Glutamatergic neuron (in vitro differentiated cells): ENCODE measurements around the gene NTM. TPM values are rescaled to one million over a fixed set of nuclear protein-coding genes. Genes with fewer than 3 reads are reported as not detected.

Experiments
- DNase-seq: peaks from one replicate; pipeline ENCODE4 v3.0.0; 2022
- H3K27ac Mint-ChIP-seq: one replicate; pipeline ENCODE4 v1.8.0; 2020; ENCODE audit warnings: mild to moderate bottlenecking, mixed read lengths, inconsistent platforms; ENCODE audit not compliant: unreplicated experiment
- H3K27me3 Mint-ChIP-seq: one replicate; pipeline ENCODE4 v1.8.0; 2020; ENCODE audit warnings: mild to moderate bottlenecking, moderate library complexity, mixed read lengths, inconsistent platforms; ENCODE audit not compliant: unreplicated experiment
- H3K36me3 Mint-ChIP-seq: one replicate; pipeline ENCODE4 v1.8.0; 2020; ENCODE audit warnings: mild to moderate bottlenecking, mixed read lengths, inconsistent platforms; ENCODE audit not compliant: unreplicated experiment
- H3K4me1 Mint-ChIP-seq: one replicate; pipeline ENCODE4 v1.8.0; 2020; ENCODE audit warnings: mild to moderate bottlenecking, low read depth, mixed read lengths, inconsistent platforms; ENCODE audit not compliant: unreplicated experiment
- H3K4me3 Mint-ChIP-seq: one replicate; pipeline ENCODE4 v1.8.0; 2020; ENCODE audit warnings: mild to moderate bottlenecking, mixed read lengths, inconsistent platforms; ENCODE audit not compliant: unreplicated experiment
- H3K9me3 Mint-ChIP-seq: one replicate; pipeline ENCODE4 v1.8.0; 2020; ENCODE audit warnings: mild to moderate bottlenecking, moderate library complexity, mixed read lengths, inconsistent platforms; ENCODE audit not compliant: unreplicated experiment
- total RNA-seq: library from RNA; stranded (reverse); fragmentation: NEBNext Ultra II Directional; extraction: Animal tissue kit (Norgen Biotek cat#: 25700); gene quantifications from one replicate; pipeline ENCODE4 v1.2.1, GENCODE V29; 2021; ENCODE audit not compliant: unreplicated experiment
- TF ChIP-seq, protein P1 (sequence below): fragments of 200-600 bp; sonication (generic); IDR thresholded peaks from one replicate; pipeline ENCODE4 v1.5.0; 2021; ENCODE audit not compliant: partially characterized antibody, unreplicated experiment

The NTM gene
- total RNA-seq, 1 donor from 2014 or later: 1.2 TPM

DNA sequence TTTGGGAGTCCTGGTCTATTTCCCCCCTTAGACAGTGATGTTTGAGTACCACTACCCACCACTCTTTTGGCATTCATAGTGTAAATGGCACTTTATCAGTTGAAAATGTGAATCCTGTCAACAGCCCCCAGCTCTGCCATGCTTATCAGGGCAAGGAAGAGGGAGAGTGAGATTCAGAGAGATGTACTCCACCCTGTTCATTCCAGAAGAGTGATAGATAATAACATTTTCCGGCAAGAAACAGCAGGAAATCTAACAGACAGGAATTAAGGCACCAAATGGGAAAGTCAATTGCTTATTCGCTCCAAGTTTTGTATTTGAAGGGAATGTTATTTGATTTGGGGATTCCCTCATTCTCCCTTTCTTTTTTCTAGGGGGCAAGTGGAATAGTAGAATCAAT, 681.9 kb downstream of the NTM start:
- TF ChIP-seq, protein P1, sequence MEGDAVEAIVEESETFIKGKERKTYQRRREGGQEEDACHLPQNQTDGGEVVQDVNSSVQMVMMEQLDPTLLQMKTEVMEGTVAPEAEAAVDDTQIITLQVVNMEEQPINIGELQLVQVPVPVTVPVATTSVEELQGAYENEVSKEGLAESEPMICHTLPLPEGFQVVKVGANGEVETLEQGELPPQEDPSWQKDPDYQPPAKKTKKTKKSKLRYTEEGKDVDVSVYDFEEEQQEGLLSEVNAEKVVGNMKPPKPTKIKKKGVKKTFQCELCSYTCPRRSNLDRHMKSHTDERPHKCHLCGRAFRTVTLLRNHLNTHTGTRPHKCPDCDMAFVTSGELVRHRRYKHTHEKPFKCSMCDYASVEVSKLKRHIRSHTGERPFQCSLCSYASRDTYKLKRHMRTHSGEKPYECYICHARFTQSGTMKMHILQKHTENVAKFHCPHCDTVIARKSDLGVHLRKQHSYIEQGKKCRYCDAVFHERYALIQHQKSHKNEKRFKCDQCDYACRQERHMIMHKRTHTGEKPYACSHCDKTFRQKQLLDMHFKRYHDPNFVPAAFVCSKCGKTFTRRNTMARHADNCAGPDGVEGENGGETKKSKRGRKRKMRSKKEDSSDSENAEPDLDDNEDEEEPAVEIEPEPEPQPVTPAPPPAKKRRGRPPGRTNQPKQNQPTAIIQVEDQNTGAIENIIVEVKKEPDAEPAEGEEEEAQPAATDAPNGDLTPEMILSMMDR: no peak
- Mint-ChIP-seq H3K27me3 (peaks cover 3% of the 10 kb centered on the region), H3K9me3 (no peaks in the 10 kb centered on the region), H3K4me1 (no peaks in the 10 kb centered on the region), H3K4me3 (no peak overlapping the region), H3K27ac (no peak overlapping the region), H3K36me3 (no peaks in the 10 kb centered on the region)
- no peak for DNase-seq

DNA sequence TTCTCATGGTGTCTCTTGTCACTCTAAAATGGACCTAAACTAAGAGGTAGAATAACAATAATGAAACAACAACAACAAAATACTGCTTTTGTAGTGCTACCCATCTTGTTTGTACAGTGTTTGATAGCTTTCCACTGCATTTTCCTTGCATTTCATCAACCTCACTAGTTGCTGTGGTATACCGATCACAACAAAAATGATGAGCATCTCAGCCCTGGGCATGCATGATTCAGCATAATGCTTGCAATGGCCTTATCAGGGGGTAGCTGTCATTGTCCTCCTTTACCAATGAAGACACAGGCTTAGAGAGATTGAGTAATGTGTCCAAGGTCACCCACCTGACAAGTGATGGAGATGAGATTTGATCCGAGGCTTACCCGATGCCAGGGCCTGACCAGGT, 682.5 kb downstream of the NTM start:
- Mint-ChIP-seq H3K27ac (no peak overlapping the region), H3K4me1 (no peaks in the 10 kb centered on the region), H3K36me3 (no peaks in the 10 kb centered on the region), H3K9me3 (no peaks in the 10 kb centered on the region), H3K4me3 (no peak overlapping the region), H3K27me3 (peaks cover 3% of the 10 kb centered on the region)
- TF ChIP-seq, protein P1: no peak
- no peak for DNase-seq

DNA sequence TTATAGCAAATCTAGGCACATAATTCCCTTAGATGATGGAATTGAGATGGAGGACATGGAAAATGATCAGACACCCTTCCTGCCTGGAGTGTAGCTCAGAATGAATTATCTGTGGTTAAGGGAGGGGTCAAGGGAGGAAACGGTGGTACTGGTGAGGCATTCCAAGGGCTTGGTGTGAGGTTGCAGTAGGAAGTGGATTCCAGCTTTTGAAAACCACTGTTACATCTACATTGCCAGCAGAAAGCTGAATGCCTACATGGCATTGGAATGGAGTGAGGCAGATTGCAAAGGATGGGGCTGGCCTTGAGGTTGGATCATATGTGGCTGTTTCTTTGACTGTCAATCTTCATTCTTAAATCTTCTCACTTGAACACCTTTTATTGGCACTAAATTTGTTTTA, 684.4 kb downstream of the NTM start:
- no peaks in the 10 kb centered on the region for H3K4me1 Mint-ChIP-seq
- no peak overlapping the region for H3K27ac Mint-ChIP-seq
- H3K9me3 Mint-ChIP-seq: no peaks in the 10 kb centered on the region
- no peak for DNase-seq
- H3K4me3 Mint-ChIP-seq: no peak overlapping the region
- TF ChIP-seq, protein P1: no peak
- peaks cover 2% of the 10 kb centered on the region for H3K27me3 Mint-ChIP-seq
- no peaks in the 10 kb centered on the region for H3K36me3 Mint-ChIP-seq

DNA sequence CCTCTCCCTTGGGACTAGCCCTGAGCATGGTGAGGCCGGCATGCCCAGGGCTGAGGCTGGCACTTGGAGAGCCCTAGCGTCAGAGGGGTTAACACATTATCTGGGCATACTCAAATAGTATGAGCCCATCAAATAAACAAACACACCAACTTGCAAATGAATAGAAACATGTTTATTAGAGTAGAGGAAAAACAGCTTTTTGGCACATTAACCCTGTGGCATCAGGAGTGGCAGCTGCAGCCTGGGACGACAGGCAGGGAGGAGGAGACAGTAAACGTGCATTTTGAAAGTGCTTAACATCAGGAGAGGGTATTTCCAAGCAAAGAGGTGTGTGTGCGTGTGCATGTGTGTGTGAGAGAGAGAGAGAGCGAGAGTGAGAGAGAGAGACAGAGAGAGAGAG, 684.9 kb downstream of the NTM start:
- Mint-ChIP-seq H3K27ac (no peak overlapping the region), H3K27me3 (peaks cover 2% of the 10 kb centered on the region), H3K4me3 (no peak overlapping the region), H3K36me3 (no peaks in the 10 kb centered on the region), H3K9me3 (no peaks in the 10 kb centered on the region), H3K4me1 (no peaks in the 10 kb centered on the region)
- TF ChIP-seq, protein P1: no peak
- DNase-seq: no peak

DNA sequence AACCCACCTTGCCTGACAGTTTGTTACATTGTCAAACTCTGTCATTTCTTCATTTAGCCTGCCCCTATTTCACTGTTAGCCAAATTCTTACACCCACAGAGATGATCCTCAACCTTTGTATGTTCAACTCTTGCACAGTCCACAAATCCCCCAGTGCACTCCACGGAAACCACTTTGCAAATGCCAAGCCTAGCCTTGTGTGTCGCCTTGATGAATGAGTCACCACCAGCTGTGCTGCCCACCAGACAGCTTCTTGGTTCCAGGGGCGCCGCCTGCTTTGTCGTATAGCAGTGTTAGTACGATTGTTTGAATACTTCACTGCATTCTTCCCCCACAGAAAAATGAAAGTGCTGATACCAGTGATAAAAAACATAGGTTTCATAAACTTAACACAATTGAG, 686.3 kb downstream of the NTM start:
- no peak overlapping the region for H3K27ac Mint-ChIP-seq
- DNase-seq: no peak
- TF ChIP-seq, protein P1: no peak
- H3K27me3 Mint-ChIP-seq: peaks cover 2% of the 10 kb centered on the region
- H3K4me1 Mint-ChIP-seq: no peaks in the 10 kb centered on the region
- H3K9me3 Mint-ChIP-seq: no peaks in the 10 kb centered on the region
- H3K4me3 Mint-ChIP-seq: no peak overlapping the region
- H3K36me3 Mint-ChIP-seq: no peaks in the 10 kb centered on the region
